Chondrocyte (in vitro differentiated cells): ENCODE measurements around the gene PCGF6. TPM values are rescaled to one million over a fixed set of nuclear protein-coding genes. Genes with fewer than 3 reads are reported as not detected.

Experiments used
- DNase-seq: peaks from one replicate; pipeline ENCODE4 v3.0.0; 2021; ENCODE audit warnings: mixed read lengths, low spot score
- H3K27ac Mint-ChIP-seq: one replicate; pipeline ENCODE4 v1.8.0; 2021; ENCODE audit warnings: mild to moderate bottlenecking, moderate library complexity, mixed read lengths; ENCODE audit not compliant: unreplicated experiment
- H3K27me3 Mint-ChIP-seq: 2 replicates; pipeline ENCODE4 v1.8.0; 2021; ENCODE audit warnings: low read depth, mixed read lengths
- H3K36me3 Mint-ChIP-seq: 2 replicates; pipeline ENCODE4 v1.8.0; 2021; ENCODE audit warnings: low read depth, mixed read lengths
- H3K4me1 Mint-ChIP-seq: 2 replicates; pipeline ENCODE4 v1.8.0; 2021; ENCODE audit warnings: low read depth, mild to moderate bottlenecking, mixed read lengths
- H3K4me3 Mint-ChIP-seq: one replicate; pipeline ENCODE4 v1.8.0; 2021; ENCODE audit warnings: mild to moderate bottlenecking, moderate library complexity, mixed read lengths; ENCODE audit not compliant: unreplicated experiment
- H3K9me3 Mint-ChIP-seq: 2 replicates; pipeline ENCODE4 v1.8.0; 2021; ENCODE audit warnings: low read depth, mixed read lengths
- total RNA-seq: library from RNA; stranded (reverse); gene quantifications from 3 replicates; pipeline ENCODE4 v1.2.1, GENCODE V29; 2021
- TF ChIP-seq, protein P1 (sequence below): fragments of 200-600 bp; sonication (generic); IDR thresholded peaks from 2 replicates; pipeline ENCODE4 v1.5.0; 2021; ENCODE audit warnings: antibody characterized with exemption, mild to moderate bottlenecking, moderate library complexity

PCGF6 gene
- total RNA-seq, 1 donor from 2014 or later, result 11.4 TPM

GRCh38 chr10:103284170-103284569 lies 66.8 kb downstream of the PCGF6 start:
- no peak overlapping the region for H3K27ac Mint-ChIP-seq
- H3K4me3 Mint-ChIP-seq, result no peak overlapping the region
- no peak for DNase-seq
- peaks cover 15% of the 10 kb centered on the region for H3K36me3 Mint-ChIP-seq
- H3K27me3 Mint-ChIP-seq, result peaks cover 6% of the 10 kb centered on the region
- H3K4me1 Mint-ChIP-seq, result peaks cover 8% of the 10 kb centered on the region
- H3K9me3 Mint-ChIP-seq, result no peaks in the 10 kb centered on the region
- TF ChIP-seq, protein P1, sequence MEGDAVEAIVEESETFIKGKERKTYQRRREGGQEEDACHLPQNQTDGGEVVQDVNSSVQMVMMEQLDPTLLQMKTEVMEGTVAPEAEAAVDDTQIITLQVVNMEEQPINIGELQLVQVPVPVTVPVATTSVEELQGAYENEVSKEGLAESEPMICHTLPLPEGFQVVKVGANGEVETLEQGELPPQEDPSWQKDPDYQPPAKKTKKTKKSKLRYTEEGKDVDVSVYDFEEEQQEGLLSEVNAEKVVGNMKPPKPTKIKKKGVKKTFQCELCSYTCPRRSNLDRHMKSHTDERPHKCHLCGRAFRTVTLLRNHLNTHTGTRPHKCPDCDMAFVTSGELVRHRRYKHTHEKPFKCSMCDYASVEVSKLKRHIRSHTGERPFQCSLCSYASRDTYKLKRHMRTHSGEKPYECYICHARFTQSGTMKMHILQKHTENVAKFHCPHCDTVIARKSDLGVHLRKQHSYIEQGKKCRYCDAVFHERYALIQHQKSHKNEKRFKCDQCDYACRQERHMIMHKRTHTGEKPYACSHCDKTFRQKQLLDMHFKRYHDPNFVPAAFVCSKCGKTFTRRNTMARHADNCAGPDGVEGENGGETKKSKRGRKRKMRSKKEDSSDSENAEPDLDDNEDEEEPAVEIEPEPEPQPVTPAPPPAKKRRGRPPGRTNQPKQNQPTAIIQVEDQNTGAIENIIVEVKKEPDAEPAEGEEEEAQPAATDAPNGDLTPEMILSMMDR, result no peak

DNA sequence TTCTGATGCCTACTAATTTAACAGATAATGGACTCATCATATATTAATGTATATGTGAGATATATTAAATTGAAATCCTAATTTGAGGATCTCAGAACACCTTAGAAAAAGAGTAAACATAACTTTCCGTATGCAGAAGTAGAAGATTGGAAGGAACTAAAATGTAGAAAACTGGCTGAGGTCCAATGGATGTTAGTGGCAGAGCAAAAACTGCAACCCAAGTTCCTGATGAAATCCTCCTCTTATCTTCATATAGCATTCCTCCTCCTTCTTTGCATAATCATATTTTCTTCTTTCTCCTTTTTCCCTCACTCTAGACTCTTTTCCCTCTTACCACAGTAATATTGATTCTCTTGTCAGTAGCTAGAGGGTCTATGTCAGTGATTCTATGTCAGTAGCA lies 68.0 kb downstream of the PCGF6 start:
- H3K27me3 Mint-ChIP-seq, result peaks cover 11% of the 10 kb centered on the region
- TF ChIP-seq, protein P1, result no peak
- H3K27ac Mint-ChIP-seq, result no peak overlapping the region
- H3K36me3 Mint-ChIP-seq, result peaks cover 9% of the 10 kb centered on the region
- H3K4me3 Mint-ChIP-seq, result no peak overlapping the region
- no peak for DNase-seq
- peaks cover 17% of the 10 kb centered on the region for H3K4me1 Mint-ChIP-seq
- no peaks in the 10 kb centered on the region for H3K9me3 Mint-ChIP-seq

- peaks cover 21% of the 10 kb centered on the region for H3K4me1 Mint-ChIP-seq
- H3K27me3 Mint-ChIP-seq, result peaks cover 11% of the 10 kb centered on the region
- H3K9me3 Mint-ChIP-seq, result no peaks in the 10 kb centered on the region
- TF ChIP-seq, protein P1, result no peak
- no peak overlapping the region for H3K4me3 Mint-ChIP-seq
- H3K36me3 Mint-ChIP-seq, result peaks cover 6% of the 10 kb centered on the region
- DNase-seq, result no peak
- H3K27ac Mint-ChIP-seq, result no peak overlapping the region
These were observed 69.2 kb downstream of the PCGF6 start for GRCh38 chr10:103281753-103282152.

- Mint-ChIP-seq H3K27me3 (peaks cover 11% of the 10 kb centered on the region), H3K4me1 (peaks cover 26% of the 10 kb centered on the region), H3K4me3 (no peak overlapping the region), H3K27ac (no peak overlapping the region), H3K9me3 (no peaks in the 10 kb centered on the region), H3K36me3 (peaks cover 6% of the 10 kb centered on the region)
- no peak for DNase-seq
- TF ChIP-seq, protein P1, result no peak
These were observed 70.4 kb downstream of the PCGF6 start for GRCh38 chr10:103280506-103280905.

DNA sequence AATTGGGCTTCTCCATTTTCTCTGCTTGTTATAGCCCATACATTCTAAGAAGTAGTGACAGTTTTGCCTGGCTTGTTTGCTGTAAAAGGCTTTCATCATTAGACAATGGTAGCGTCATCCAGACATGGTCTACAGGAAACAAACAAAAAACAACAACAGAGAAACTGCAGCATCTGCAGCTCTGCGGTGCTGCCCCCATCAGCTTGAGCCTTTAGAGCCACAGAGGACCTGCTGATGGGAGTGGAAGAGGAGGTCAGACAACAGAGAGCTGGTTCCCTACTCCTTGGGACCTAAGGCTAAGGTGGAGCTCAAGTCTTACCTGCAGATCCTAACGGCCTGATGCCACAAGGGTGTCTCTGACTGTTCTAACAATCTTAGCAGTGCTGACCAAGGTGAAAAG lies 70.9 kb downstream of the PCGF6 start:
- TF ChIP-seq, protein P1, result no peak
- Mint-ChIP-seq H3K9me3 (no peaks in the 10 kb centered on the region), H3K27ac (no peak overlapping the region), H3K4me1 (peaks cover 26% of the 10 kb centered on the region), H3K27me3 (peaks cover 11% of the 10 kb centered on the region), H3K36me3 (peaks cover 6% of the 10 kb centered on the region), H3K4me3 (no peak overlapping the region)
- DNase-seq, result no peak
